NCI-H82 treated with DMSO at 0.1 percent for 48 hours (cell line): Measurements from ENCODE around the gene KIF16B.
"Not testable (repeated sequence)": the region's sequence is repeated elsewhere in the genome, so short reads cannot be mapped to it uniquely, and the experiment has no call there.

ENCODE experiments used
- DNase-seq: peaks from one replicate; lab custom pipeline; 2025; ENCODE audit not compliant: unreplicated experiment; lab: John Stamatoyannopoulos, UW

The KIF16B gene

GRCh38 chr20:16590041-16590633 lies 16.9 kb upstream of the KIF16B start:
- no peak for DNase-seq

GRCh38 chr20:16589623-16590022 lies 16.4 kb upstream of the KIF16B start:
- DNase-seq: no peak

- no peak for DNase-seq
These were observed 15.0 kb upstream of the KIF16B start for GRCh38 chr20:16588241-16588640.

- no peak for DNase-seq
These were observed 13.8 kb upstream of the KIF16B start for GRCh38 chr20:16587066-16587465.

- DNase-seq: no peak
These were observed 10.2 kb upstream of the KIF16B start for GRCh38 chr20:16583474-16583873.

- DNase-seq: no peak
These were observed 8.0 kb upstream of the KIF16B start for GRCh38 chr20:16581241-16581640.

- DNase-seq: no peak
These were observed 7.4 kb upstream of the KIF16B start for GRCh38 chr20:16580620-16581019.

GRCh38 chr20:16580147-16580546 lies 6.9 kb upstream of the KIF16B start:
- peak; percentile 95 for DNase-seq

GRCh38 chr20:16576219-16576618 lies 3.0 kb upstream of the KIF16B start:
- DNase-seq: no peak

GRCh38 chr20:16575390-16576140 lies 2.3 kb upstream of the KIF16B start:
- DNase-seq: no peak

GRCh38 chr20:16574656-16575355 lies 1.6 kb upstream of the KIF16B start:
- peak; percentile 64 for DNase-seq

GRCh38 chr20:16571333-16571732 lies 1.9 kb downstream of the KIF16B start:
- no peak for DNase-seq

GRCh38 chr20:16569246-16570153 lies 3.7 kb downstream of the KIF16B start:
- no peak for DNase-seq

- no peak for DNase-seq
These were observed 7.2 kb downstream of the KIF16B start for GRCh38 chr20:16566080-16566479.

GRCh38 chr20:16564079-16564478 lies 9.2 kb downstream of the KIF16B start:
- DNase-seq: not testable (repeated sequence)

- DNase-seq: no peak
These were observed 10.0 kb downstream of the KIF16B start for GRCh38 chr20:16563066-16563806.

GRCh38 chr20:16562259-16562658 lies 11.0 kb downstream of the KIF16B start:
- DNase-seq: no peak

- no peak for DNase-seq
These were observed 12.6 kb downstream of the KIF16B start for GRCh38 chr20:16560661-16561060.

- DNase-seq: no peak
These were observed 13.0 kb downstream of the KIF16B start for GRCh38 chr20:16560216-16560615.

GRCh38 chr20:16556301-16556700 lies 16.9 kb downstream of the KIF16B start:
- no peak for DNase-seq
